Measurements from ENCODE around the gene FLT1. TPM values are rescaled to one million over a fixed set of nuclear protein-coding genes. Genes with fewer than 3 reads are reported as not detected.

The FLT1 gene
- total and polyA plus RNA-seq, 2 of the 13 experiments (the other 11 are each of a cell fraction or from before 2014, with no cell fraction given) = 0.02 TPM; not detected in 1

DNA sequence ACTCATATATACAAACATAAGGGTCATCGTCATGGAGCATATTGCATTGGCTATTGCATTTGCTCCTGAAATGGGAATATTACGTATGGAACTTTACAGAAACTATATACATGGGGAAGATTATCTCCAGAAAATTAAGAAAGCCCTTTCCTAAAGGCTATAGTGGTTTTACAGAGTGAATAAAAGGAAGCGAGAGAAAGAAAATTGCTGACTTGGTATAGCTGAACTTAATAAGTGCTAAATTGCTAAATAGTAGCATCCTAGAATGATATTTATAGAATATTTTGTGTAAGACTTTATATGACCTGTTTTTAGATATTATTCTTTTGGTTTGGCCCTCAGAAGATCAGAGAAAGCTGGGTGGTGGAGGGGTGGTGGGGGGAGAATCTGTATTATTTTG is 114.6 kb downstream of the FLT1 start:
- Histone ChIP-seq H3K9me3 (ENCODE audit: low read length) (no peaks in the 10 kb centered on the region), H3K4me1 (ENCODE audit: insufficient read depth, low read length) (peaks cover 2% of the 10 kb centered on the region), H3K9ac (ENCODE audit: insufficient read depth, low read depth, low read length) (no peak overlapping the region), H4K20me1 (ENCODE audit: insufficient read depth, low read length) (no peaks in the 10 kb centered on the region), H3K4me2 (ENCODE audit: low read depth, low read length) (no peak overlapping the region), H2AFZ (ENCODE audit: low read length) (no peak overlapping the region), H3K27ac (ENCODE audit: extremely low read length, insufficient read depth, low read length) (no peak overlapping the region), H3K27me3 (ENCODE audit: control insufficient read depth in 1 of 2, insufficient read depth in 2 of 2, low read length in 2 of 2) (no peaks in the 10 kb centered on the region), H3K36me3 (replicated peaks in 1 of 2; ENCODE audit: control insufficient read depth in 1 of 2, insufficient read depth in 2 of 2, low read length in 2 of 2) (no peaks in the 10 kb centered on the region), H3K79me2 (ENCODE audit: insufficient read depth, low read length) (no peaks in the 10 kb centered on the region), H3K4me3 (replicated peaks in 1 of 3; ENCODE audit: insufficient read depth in 1 of 3, low read depth in 2 of 3, low read length in 3 of 3) (no peak overlapping the region)
- no peak for FAIRE-seq
- 34% methylated on average over 3 of the region's 3 CpGs for WGBS (ENCODE audit: low lambda C conversion rate)
- CTCF ChIA-PET (ENCODE audit: low intra/inter-chr PET ratio, low total read pairs) = no interaction called here
- no peak for ATAC-seq
- no peak for DNase-seq (ENCODE audit: low spot score)
- intact Hi-C loops (cut with micrococcal nuclease; ENCODE audit: unreplicated experiment) = no loop called here
- in situ Hi-C loops (cut with HindIII; ENCODE audit: extremely low pct_ligation_motif_present, low pct_unique_long_range_greater_than_20kb) = no loop called here
- no TSS peak for BruUV-seq (replicated peaks)
- POLR2A ChIA-PET = no interaction called here
- TF ChIP-seq MED13 (CRISPR knock-in tag; IDR thresholded peaks at IDR 0.05) (no peak), MAFF (IDR thresholded peaks at IDR 0.05; ENCODE audit: low read depth, low read length) (peak; percentile 55), MAFK (conservative IDR thresholded peaks at IDR 0.05 in 1 of 2, IDR thresholded peaks at IDR 0.05 in 1 of 2; ENCODE audit: low read length in 2 of 2) (peak; percentile 22 to 60; a peak in 2 of 4 replicates), ZNF678 (CRISPR knock-in tag; IDR thresholded peaks at IDR 0.05) (no peak), ZNF570 (CRISPR knock-in tag; IDR thresholded peaks at IDR 0.05; ENCODE audit: borderline replicate concordance) (no peak), ZNF841 (CRISPR knock-in tag; IDR thresholded peaks at IDR 0.05; ENCODE audit: borderline replicate concordance) (no peak), ZFP90 (CRISPR knock-in tag; IDR thresholded peaks at IDR 0.05; ENCODE audit: borderline replicate concordance) (no peak), ZFAT (CRISPR knock-in tag; conservative IDR thresholded peaks at IDR 0.05) (no peak), ADNP (CRISPR knock-in tag; IDR thresholded peaks at IDR 0.05) (no peak)
- TF ChIP-seq, protein P1, sequence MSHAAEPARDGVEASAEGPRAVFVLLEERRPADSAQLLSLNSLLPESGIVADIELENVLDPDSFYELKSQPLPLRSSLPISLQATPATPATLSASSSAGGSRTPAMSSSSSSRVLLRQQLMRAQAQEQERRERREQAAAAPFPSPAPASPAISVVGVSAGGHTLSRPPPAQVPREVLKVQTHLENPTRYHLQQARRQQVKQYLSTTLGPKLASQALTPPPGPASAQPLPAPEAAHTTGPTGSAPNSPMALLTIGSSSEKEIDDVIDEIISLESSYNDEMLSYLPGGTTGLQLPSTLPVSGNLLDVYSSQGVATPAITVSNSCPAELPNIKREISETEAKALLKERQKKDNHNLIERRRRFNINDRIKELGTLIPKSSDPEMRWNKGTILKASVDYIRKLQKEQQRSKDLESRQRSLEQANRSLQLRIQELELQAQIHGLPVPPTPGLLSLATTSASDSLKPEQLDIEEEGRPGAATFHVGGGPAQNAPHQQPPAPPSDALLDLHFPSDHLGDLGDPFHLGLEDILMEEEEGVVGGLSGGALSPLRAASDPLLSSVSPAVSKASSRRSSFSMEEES (CRISPR knock-in tag; IDR thresholded peaks at IDR 0.05) = no peak
- TF ChIP-seq, protein P2, sequence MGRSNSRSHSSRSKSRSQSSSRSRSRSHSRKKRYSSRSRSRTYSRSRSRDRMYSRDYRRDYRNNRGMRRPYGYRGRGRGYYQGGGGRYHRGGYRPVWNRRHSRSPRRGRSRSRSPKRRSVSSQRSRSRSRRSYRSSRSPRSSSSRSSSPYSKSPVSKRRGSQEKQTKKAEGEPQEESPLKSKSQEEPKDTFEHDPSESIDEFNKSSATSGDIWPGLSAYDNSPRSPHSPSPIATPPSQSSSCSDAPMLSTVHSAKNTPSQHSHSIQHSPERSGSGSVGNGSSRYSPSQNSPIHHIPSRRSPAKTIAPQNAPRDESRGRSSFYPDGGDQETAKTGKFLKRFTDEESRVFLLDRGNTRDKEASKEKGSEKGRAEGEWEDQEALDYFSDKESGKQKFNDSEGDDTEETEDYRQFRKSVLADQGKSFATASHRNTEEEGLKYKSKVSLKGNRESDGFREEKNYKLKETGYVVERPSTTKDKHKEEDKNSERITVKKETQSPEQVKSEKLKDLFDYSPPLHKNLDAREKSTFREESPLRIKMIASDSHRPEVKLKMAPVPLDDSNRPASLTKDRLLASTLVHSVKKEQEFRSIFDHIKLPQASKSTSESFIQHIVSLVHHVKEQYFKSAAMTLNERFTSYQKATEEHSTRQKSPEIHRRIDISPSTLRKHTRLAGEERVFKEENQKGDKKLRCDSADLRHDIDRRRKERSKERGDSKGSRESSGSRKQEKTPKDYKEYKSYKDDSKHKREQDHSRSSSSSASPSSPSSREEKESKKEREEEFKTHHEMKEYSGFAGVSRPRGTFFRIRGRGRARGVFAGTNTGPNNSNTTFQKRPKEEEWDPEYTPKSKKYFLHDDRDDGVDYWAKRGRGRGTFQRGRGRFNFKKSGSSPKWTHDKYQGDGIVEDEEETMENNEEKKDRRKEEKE (IDR thresholded peaks at IDR 0.05) = no peak
- TF ChIP-seq, protein P3, sequence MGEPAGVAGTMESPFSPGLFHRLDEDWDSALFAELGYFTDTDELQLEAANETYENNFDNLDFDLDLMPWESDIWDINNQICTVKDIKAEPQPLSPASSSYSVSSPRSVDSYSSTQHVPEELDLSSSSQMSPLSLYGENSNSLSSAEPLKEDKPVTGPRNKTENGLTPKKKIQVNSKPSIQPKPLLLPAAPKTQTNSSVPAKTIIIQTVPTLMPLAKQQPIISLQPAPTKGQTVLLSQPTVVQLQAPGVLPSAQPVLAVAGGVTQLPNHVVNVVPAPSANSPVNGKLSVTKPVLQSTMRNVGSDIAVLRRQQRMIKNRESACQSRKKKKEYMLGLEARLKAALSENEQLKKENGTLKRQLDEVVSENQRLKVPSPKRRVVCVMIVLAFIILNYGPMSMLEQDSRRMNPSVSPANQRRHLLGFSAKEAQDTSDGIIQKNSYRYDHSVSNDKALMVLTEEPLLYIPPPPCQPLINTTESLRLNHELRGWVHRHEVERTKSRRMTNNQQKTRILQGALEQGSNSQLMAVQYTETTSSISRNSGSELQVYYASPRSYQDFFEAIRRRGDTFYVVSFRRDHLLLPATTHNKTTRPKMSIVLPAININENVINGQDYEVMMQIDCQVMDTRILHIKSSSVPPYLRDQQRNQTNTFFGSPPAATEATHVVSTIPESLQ (CRISPR knock-in tag; conservative IDR thresholded peaks at IDR 0.05) = no peak
- TF ChIP-seq, protein P4, sequence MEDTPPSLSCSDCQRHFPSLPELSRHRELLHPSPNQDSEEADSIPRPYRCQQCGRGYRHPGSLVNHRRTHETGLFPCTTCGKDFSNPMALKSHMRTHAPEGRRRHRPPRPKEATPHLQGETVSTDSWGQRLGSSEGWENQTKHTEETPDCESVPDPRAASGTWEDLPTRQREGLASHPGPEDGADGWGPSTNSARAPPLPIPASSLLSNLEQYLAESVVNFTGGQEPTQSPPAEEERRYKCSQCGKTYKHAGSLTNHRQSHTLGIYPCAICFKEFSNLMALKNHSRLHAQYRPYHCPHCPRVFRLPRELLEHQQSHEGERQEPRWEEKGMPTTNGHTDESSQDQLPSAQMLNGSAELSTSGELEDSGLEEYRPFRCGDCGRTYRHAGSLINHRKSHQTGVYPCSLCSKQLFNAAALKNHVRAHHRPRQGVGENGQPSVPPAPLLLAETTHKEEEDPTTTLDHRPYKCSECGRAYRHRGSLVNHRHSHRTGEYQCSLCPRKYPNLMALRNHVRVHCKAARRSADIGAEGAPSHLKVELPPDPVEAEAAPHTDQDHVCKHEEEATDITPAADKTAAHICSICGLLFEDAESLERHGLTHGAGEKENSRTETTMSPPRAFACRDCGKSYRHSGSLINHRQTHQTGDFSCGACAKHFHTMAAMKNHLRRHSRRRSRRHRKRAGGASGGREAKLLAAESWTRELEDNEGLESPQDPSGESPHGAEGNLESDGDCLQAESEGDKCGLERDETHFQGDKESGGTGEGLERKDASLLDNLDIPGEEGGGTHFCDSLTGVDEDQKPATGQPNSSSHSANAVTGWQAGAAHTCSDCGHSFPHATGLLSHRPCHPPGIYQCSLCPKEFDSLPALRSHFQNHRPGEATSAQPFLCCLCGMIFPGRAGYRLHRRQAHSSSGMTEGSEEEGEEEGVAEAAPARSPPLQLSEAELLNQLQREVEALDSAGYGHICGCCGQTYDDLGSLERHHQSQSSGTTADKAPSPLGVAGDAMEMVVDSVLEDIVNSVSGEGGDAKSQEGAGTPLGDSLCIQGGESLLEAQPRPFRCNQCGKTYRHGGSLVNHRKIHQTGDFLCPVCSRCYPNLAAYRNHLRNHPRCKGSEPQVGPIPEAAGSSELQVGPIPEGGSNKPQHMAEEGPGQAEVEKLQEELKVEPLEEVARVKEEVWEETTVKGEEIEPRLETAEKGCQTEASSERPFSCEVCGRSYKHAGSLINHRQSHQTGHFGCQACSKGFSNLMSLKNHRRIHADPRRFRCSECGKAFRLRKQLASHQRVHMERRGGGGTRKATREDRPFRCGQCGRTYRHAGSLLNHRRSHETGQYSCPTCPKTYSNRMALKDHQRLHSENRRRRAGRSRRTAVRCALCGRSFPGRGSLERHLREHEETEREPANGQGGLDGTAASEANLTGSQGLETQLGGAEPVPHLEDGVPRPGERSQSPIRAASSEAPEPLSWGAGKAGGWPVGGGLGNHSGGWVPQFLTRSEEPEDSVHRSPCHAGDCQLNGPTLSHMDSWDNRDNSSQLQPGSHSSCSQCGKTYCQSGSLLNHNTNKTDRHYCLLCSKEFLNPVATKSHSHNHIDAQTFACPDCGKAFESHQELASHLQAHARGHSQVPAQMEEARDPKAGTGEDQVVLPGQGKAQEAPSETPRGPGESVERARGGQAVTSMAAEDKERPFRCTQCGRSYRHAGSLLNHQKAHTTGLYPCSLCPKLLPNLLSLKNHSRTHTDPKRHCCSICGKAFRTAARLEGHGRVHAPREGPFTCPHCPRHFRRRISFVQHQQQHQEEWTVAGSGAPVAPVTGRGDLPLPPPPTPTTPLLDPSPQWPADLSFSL (CRISPR knock-in tag; IDR thresholded peaks at IDR 0.05) = no peak
